ENCODE results near the gene MDH2.

- no peak for TF ChIP-seq CTCF (IDR thresholded peaks at IDR 0.05; ENCODE audit: insufficient read depth, low read length, poor library complexity, severe bottlenecking)
- TF ChIP-seq EZH2phosphoT487 (conservative IDR thresholded peaks at IDR 0.05; ENCODE audit: low read length), result no peak
Measured at GRCh38 chr7:76086070-76086469, 38.2 kb downstream of the MDH2 start.

Data from SU-DHL-6 (cell line).